B cell (primary cell): ENCODE results near the gene HOATZ. TPM values are rescaled to one million over a fixed set of nuclear protein-coding genes. Genes with fewer than 3 reads are reported as not detected.

ENCODE experiments used
- ATAC-seq: fragments of 200-7000 bp; cut with Tn5 transposase; one replicate; pipeline ENCODE4 v1.10.0; 2021; ENCODE audit warnings: low read depth, mild to moderate bottlenecking, moderate number of reproducible peaks, moderate library complexity
- CTCF ChIA-PET: fragments of 350-600 bp; sonication (Branson Sonifier 250); formaldehyde crosslinking; loops from one replicate; lab custom pipeline; 2021; ENCODE audit warnings: antibody characterized with exemption, inconsistent platforms; lab: Charles Lee
- POLR2A ChIA-PET: fragments of 350-600 bp; sonication (Branson Sonifier 250); formaldehyde crosslinking; loops from one replicate; lab custom pipeline; 2021; ENCODE audit warnings: antibody characterized with exemption; lab: Charles Lee
- DNase-seq: peaks from one replicate; pipeline ENCODE4 v3.0.0; 2013
- H2AFZ ChIP-seq: 2 replicates; pipeline ENCODE4 v1.6.1; 2012; ENCODE audit warnings: mild to moderate bottlenecking, low read depth, low read length; ENCODE audit not compliant: insufficient read depth, poor library complexity, severe bottlenecking
- H3K27ac ChIP-seq, 2 donors: 1 replicate in 1 of 2; 2 replicates in 1 of 2; pipeline ENCODE4 v1.5.1; 2012 to 2013; ENCODE audit warnings: low read length in 2 of 2, mild to moderate bottlenecking in 2 of 2, moderate library complexity in 1 of 2
- H3K27me3 ChIP-seq, 4 experiments: fragments of 200-600 bp in 1 of 4; sonication (generic) in 1 of 4; replicated peaks in 1 of 4; 1 replicate in 2 of 4; 2 replicates in 2 of 4; pipeline versions ENCODE4 v1.6.1 to v1.7.0; 2013 to 2016; ENCODE audit warnings: low read length in 3 of 4, mild to moderate bottlenecking in 2 of 4, mixed read lengths in 1 of 4, moderate library complexity in 1 of 4; ENCODE audit not compliant: insufficient read depth in 4 of 4, control insufficient read depth in 3 of 4; ENCODE audit errors: control extremely low read depth in 1 of 4
- H3K36me3 ChIP-seq, 2 experiments: replicated peaks in 1 of 2; 1 replicate in 1 of 2; 2 replicates in 1 of 2; pipeline versions ENCODE4 v1.6.1 to v1.7.1; 2013; ENCODE audit warnings: low read length in 1 of 2; ENCODE audit not compliant: insufficient read depth in 2 of 2, control insufficient read depth in 1 of 2; ENCODE audit errors: control extremely low read depth in 1 of 2, extremely low read depth in 1 of 2
- H3K4me1 ChIP-seq, 2 donors: fragments of 200-600 bp in 1 of 2; sonication (generic) in 1 of 2; 1 replicate in 1 of 2; 2 replicates in 1 of 2; pipeline versions ENCODE4 v1.5.1 to v1.6.1; 2013 to 2017; ENCODE audit warnings: low read length in 2 of 2; ENCODE audit not compliant: control insufficient read depth in 2 of 2, insufficient read depth in 2 of 2
- H3K4me2 ChIP-seq: replicated peaks from 2 replicates; pipeline ENCODE3; 2012; ENCODE audit warnings: mild to moderate bottlenecking, low read depth, low read length; ENCODE audit not compliant: poor library complexity, severe bottlenecking
- H3K4me3 ChIP-seq, 5 experiments: fragments of 200-600 bp in 1 of 5; sonication (generic) in 1 of 5; 1 replicate in 3 of 5; 2 replicates in 2 of 5; pipeline versions ENCODE4 v1.5.1 to v1.7.0; 2011 to 2016; ENCODE audit warnings: low read length in 4 of 5, mild to moderate bottlenecking in 4 of 5, low read depth in 2 of 5, control low read depth in 1 of 5, moderate library complexity in 1 of 5; ENCODE audit not compliant: insufficient read depth in 1 of 5; ENCODE audit errors: control extremely low read depth in 1 of 5, extremely low read depth in 1 of 5
- H3K79me2 ChIP-seq: fragments of 200-600 bp; sonication (generic); one replicate; pipeline ENCODE4 v1.6.0; 2016; ENCODE audit warnings: low read length; ENCODE audit not compliant: control insufficient read depth, insufficient read depth
- H3K9ac ChIP-seq: fragments of 200-600 bp; sonication (generic); 2 replicates; pipeline ENCODE4 v1.6.1; 2017; ENCODE audit warnings: mild to moderate bottlenecking, low read length, moderate library complexity
- H3K9me3 ChIP-seq, 3 donors: one replicate each; pipeline versions ENCODE4 v1.6.1 to v1.7.1; 2013; ENCODE audit warnings: low read length in 2 of 3; ENCODE audit not compliant: control insufficient read depth in 2 of 3, insufficient read depth in 1 of 3; ENCODE audit errors: control extremely low read depth in 1 of 3
- H4K20me1 ChIP-seq: 2 replicates; pipeline ENCODE4 v1.6.0; 2012; ENCODE audit warnings: mild to moderate bottlenecking, low read length; ENCODE audit not compliant: insufficient read depth, control insufficient read depth, poor library complexity, severe bottlenecking
- H3K27ac Mint-ChIP-seq: one replicate; pipeline ENCODE4 v1.8.0; 2021; ENCODE audit warnings: mixed read lengths
- H3K27me3 Mint-ChIP-seq: one replicate; pipeline ENCODE4 v1.8.0; 2021; ENCODE audit warnings: mixed read lengths
- H3K4me1 Mint-ChIP-seq: one replicate; pipeline ENCODE4 v1.8.0; 2021; ENCODE audit warnings: mixed read lengths
- H3K4me3 Mint-ChIP-seq: one replicate; pipeline ENCODE4 v1.8.0; 2021; ENCODE audit warnings: mixed read lengths
- H3K9me3 Mint-ChIP-seq: one replicate; pipeline ENCODE4 v1.8.0; 2022; ENCODE audit warnings: mixed read lengths; ENCODE audit not compliant: insufficient read depth
- CTCF ChIP-seq: fragments of 200-600 bp; IDR thresholded peaks from one replicate; pipeline ENCODE4 v1.8.0; 2022; ENCODE audit warnings: antibody characterized with exemption, mild to moderate bottlenecking
- EZH2 ChIP-seq: IDR thresholded peaks from 2 replicates; pipeline ENCODE4 v1.6.1; 2012; ENCODE audit warnings: borderline replicate concordance, low read depth, mild to moderate bottlenecking, moderate library complexity, low read length; ENCODE audit not compliant: insufficient read depth, poor library complexity, severe bottlenecking
- WGBS: methylation state at CpG from one replicate; pipeline ENCODE4 v1.1.5; 2013; ENCODE audit warnings: missing lambda C conversion rate; ENCODE audit not compliant: insufficient coverage; 5-methylcytosine and 5-hydroxymethylcytosine counted together
- intact Hi-C: fragments of 100-400 bp; cut with micrococcal nuclease; formaldehyde crosslinking; loops from one replicate; pipeline ENCODE4 v1.10.0; 2022
- polyA plus RNA-seq: library from polyadenylated mRNA; depleted of rRNA; stranded (reverse); fragments of >200 nt; gene quantifications from 2 replicates; pipeline ENCODE4 v1.2.3, GENCODE V29; 2012
- total RNA-seq, 2 donors: library from RNA; stranded (reverse); fragments of 120-200 nt in 1 of 2; gene quantifications; 1 replicate in 1 of 2; 2 replicates in 1 of 2; pipeline versions ENCODE4 v1.2.3 to v1.2.4, GENCODE V29; 2013 to 2022

HOATZ gene
- total and polyA plus RNA-seq, 2 donors (not counting 1 experiment from before 2014, with no cell fraction given) = not detected

- ChIA-PET POLR2A (no interaction called here), CTCF (no interaction called here)
- no peak overlapping the region for H2AFZ ChIP-seq
- peaks cover 4% of the 10 kb centered on the region for H3K9me3 Mint-ChIP-seq
- intact Hi-C loops = no loop called here
- DNase-seq = no peak
- peaks cover 18% of the 10 kb centered on the region for H3K27me3 Mint-ChIP-seq
- no peak overlapping the region for H3K27ac Mint-ChIP-seq
- H3K4me3 Mint-ChIP-seq = no peak overlapping the region
- no peak for TF ChIP-seq EZH2
- no peak for TF ChIP-seq CTCF
- H3K4me3 ChIP-seq = no peak overlapping the region
- H3K4me1 ChIP-seq = no peaks in the 10 kb centered on the region
- H3K9me3 ChIP-seq = peaks cover 0 to 3% (median 0%) of the 10 kb centered on the region in 3 donors
- no peaks in the 10 kb centered on the region for H3K4me1 Mint-ChIP-seq
- no peak overlapping the region for H3K9ac ChIP-seq
- WGBS = no CpG with 5 or more reads among the region's 1 CpG
- H3K4me2 ChIP-seq = no peak overlapping the region
- H3K27ac ChIP-seq = no peak overlapping the region
- peaks cover 0 to 6% (median 0%) of the 10 kb centered on the region in 4 experiments for H3K27me3 ChIP-seq
- H3K79me2 ChIP-seq = no peaks in the 10 kb centered on the region
- no peak for ATAC-seq
- H4K20me1 ChIP-seq = no peaks in the 10 kb centered on the region
- no peaks in the 10 kb centered on the region for H3K36me3 ChIP-seq
Observed at GRCh38 chr11:111472228-111472627, 42.4 kb upstream of the HOATZ start.

GRCh38 chr11:111474432-111474831, 40.1 kb upstream of the HOATZ start:
- DNase-seq = no peak
- TF ChIP-seq EZH2 (no peak), CTCF (no peak)
- Mint-ChIP-seq H3K27ac (no peak overlapping the region), H3K4me3 (no peak overlapping the region), H3K9me3 (peaks cover 4% of the 10 kb centered on the region), H3K4me1 (no peaks in the 10 kb centered on the region), H3K27me3 (peaks cover 31% of the 10 kb centered on the region)
- Histone ChIP-seq H3K4me3 (no peak overlapping the region), H3K36me3 (no peaks in the 10 kb centered on the region), H3K27ac (no peak overlapping the region), H3K4me2 (no peak overlapping the region), H3K4me1 (no peaks in the 10 kb centered on the region), H3K79me2 (no peaks in the 10 kb centered on the region), H3K27me3 (peaks cover 0 to 10% (median 5%) of the 10 kb centered on the region in 4 experiments), H3K9ac (no peak overlapping the region), H3K9me3 (peaks cover 0 to 3% (median 0%) of the 10 kb centered on the region in 3 donors), H4K20me1 (no peaks in the 10 kb centered on the region), H2AFZ (no peak overlapping the region)
- intact Hi-C loops = no loop called here
- ChIA-PET CTCF (no interaction called here), POLR2A (no interaction called here)
- no peak for ATAC-seq
